ENCODE data around the gene SPNS1. TPM values are rescaled to one million over a fixed set of nuclear protein-coding genes. Genes with fewer than 3 reads are reported as not detected.
"Not testable (repeated sequence)": the region's sequence is repeated elsewhere in the genome, so short reads cannot be mapped to it uniquely, and the experiment has no call there.

SPNS1 gene
- total RNA-seq, 2 donors from 2014 or later, result 21.1 to 23.6 TPM

- peak overlapping the region; percentile 96 for H3K27ac Mint-ChIP-seq
- DNase-seq (no peak), ATAC-seq (replicated peaks in 1 of 2) (no peak)
- H3K4me1 Mint-ChIP-seq (ENCODE audit: low read depth), result peaks cover 58% of the 10 kb centered on the region
- peaks cover 32 to 65% of the 10 kb centered on the region in 2 donors for H3K36me3 Mint-ChIP-seq (ENCODE audit: insufficient read depth in 2 of 2)
- peaks cover 6 to 11% of the 10 kb centered on the region in 2 donors for H3K9me3 Mint-ChIP-seq
- peak overlapping the region; percentile 95 to 99 for H3K4me3 Mint-ChIP-seq
- H3K27me3 Mint-ChIP-seq (ENCODE audit: low read depth), result no peaks in the 10 kb centered on the region
These were observed 11.5 kb downstream of the SPNS1 start for GRCh38 chr16:28986046-28986445.

GRCh38 chr16:28986492-28986891 is 11.9 kb downstream of the SPNS1 start:
- Mint-ChIP-seq H3K27ac (peak overlapping the region; percentile 96), H3K9me3 (peaks cover 6 to 11% of the 10 kb centered on the region in 2 donors), H3K36me3 (ENCODE audit: insufficient read depth in 2 of 2) (peaks cover 32 to 65% of the 10 kb centered on the region in 2 donors), H3K4me1 (ENCODE audit: low read depth) (peaks cover 62% of the 10 kb centered on the region), H3K27me3 (ENCODE audit: low read depth) (no peaks in the 10 kb centered on the region), H3K4me3 (peak overlapping the region; percentile 95 to 99)
- DNase-seq (no peak), ATAC-seq (replicated peaks in 1 of 2) (no peak)

GRCh38 chr16:28987170-28987853 is 12.7 kb downstream of the SPNS1 start:
- DNase-seq, result no peak
- no peak for ATAC-seq (replicated peaks in 1 of 2)
- H3K9me3 Mint-ChIP-seq, result peaks cover 6% of the 10 kb centered on the region in 2 donors
- H3K4me3 Mint-ChIP-seq, result peak overlapping the region; percentile 95 to 99
- no peaks in the 10 kb centered on the region for H3K27me3 Mint-ChIP-seq (ENCODE audit: low read depth)
- H3K4me1 Mint-ChIP-seq (ENCODE audit: low read depth), result peaks cover 66% of the 10 kb centered on the region
- H3K36me3 Mint-ChIP-seq (ENCODE audit: insufficient read depth in 2 of 2), result peaks cover 28 to 58% of the 10 kb centered on the region in 2 donors
- H3K27ac Mint-ChIP-seq, result peak overlapping the region; percentile 96

GRCh38 chr16:28989363-28989762 is 14.8 kb downstream of the SPNS1 start:
- H3K36me3 Mint-ChIP-seq (ENCODE audit: insufficient read depth in 2 of 2), result peaks cover 19 to 44% of the 10 kb centered on the region in 2 donors

GRCh38 chr16:28990375-28991040 is 15.9 kb downstream of the SPNS1 start:
- H3K36me3 Mint-ChIP-seq (ENCODE audit: insufficient read depth in 2 of 2), result peaks cover 18 to 40% of the 10 kb centered on the region in 2 donors
- peaks cover 6% of the 10 kb centered on the region in 2 donors for H3K9me3 Mint-ChIP-seq
- H3K4me1 Mint-ChIP-seq (ENCODE audit: low read depth), result peaks cover 71% of the 10 kb centered on the region
- H3K27ac Mint-ChIP-seq, result peak overlapping the region; percentile 86
- peak overlapping the region; percentile 72 to 99 for H3K4me3 Mint-ChIP-seq
- H3K27me3 Mint-ChIP-seq (ENCODE audit: low read depth), result no peaks in the 10 kb centered on the region
- peak; percentile 78 to 87 for DNase-seq
- peak; percentile 88 to 89 for ATAC-seq (replicated peaks in 1 of 2)

More at GRCh38 chr16:28989363-28989762, 14.8 kb downstream of the SPNS1 start:
- H3K9me3 Mint-ChIP-seq, result peaks cover 6% of the 10 kb centered on the region in 2 donors
- H3K27me3 Mint-ChIP-seq (ENCODE audit: low read depth), result no peaks in the 10 kb centered on the region
- H3K4me1 Mint-ChIP-seq (ENCODE audit: low read depth), result peaks cover 72% of the 10 kb centered on the region
- DNase-seq (no peak), ATAC-seq (replicated peaks in 1 of 2) (no peak)
- peak overlapping the region; percentile 72 to 99 for H3K4me3 Mint-ChIP-seq
- peak overlapping the region; percentile 95 for H3K27ac Mint-ChIP-seq

GRCh38 chr16:28991687-28992086 is 17.1 kb downstream of the SPNS1 start:
- Mint-ChIP-seq H3K36me3 (ENCODE audit: insufficient read depth in 2 of 2) (peaks cover 15 to 32% of the 10 kb centered on the region in 2 donors), H3K4me1 (ENCODE audit: low read depth) (peaks cover 74% of the 10 kb centered on the region), H3K27ac (no peak overlapping the region), H3K27me3 (ENCODE audit: low read depth) (no peaks in the 10 kb centered on the region), H3K4me3 (peak overlapping the region in 1 of 2 donors; percentile 17), H3K9me3 (peaks cover 6% of the 10 kb centered on the region in 2 donors)
- ATAC-seq (replicated peaks in 1 of 2) (no peak), DNase-seq (no peak)

- no peak for DNase-seq
- peaks cover 1% of the 10 kb centered on the region in 2 donors for H3K9me3 Mint-ChIP-seq
- no peak for ATAC-seq (replicated peaks in 1 of 2)
- H3K36me3 Mint-ChIP-seq (ENCODE audit: insufficient read depth in 2 of 2), result peaks cover 10 to 26% of the 10 kb centered on the region in 2 donors
- no peak overlapping the region for H3K4me3 Mint-ChIP-seq
- peaks cover 71% of the 10 kb centered on the region for H3K4me1 Mint-ChIP-seq (ENCODE audit: low read depth)
- H3K27ac Mint-ChIP-seq, result no peak overlapping the region
- no peaks in the 10 kb centered on the region for H3K27me3 Mint-ChIP-seq (ENCODE audit: low read depth)
These were observed 17.9 kb downstream of the SPNS1 start for GRCh38 chr16:28992496-28992895.

GRCh38 chr16:28998837-28999236 is 24.3 kb downstream of the SPNS1 start:
- Mint-ChIP-seq H3K4me1 (ENCODE audit: low read depth) (peaks cover 31% of the 10 kb centered on the region), H3K4me3 (no peak overlapping the region), H3K36me3 (ENCODE audit: insufficient read depth in 2 of 2) (no peaks in the 10 kb centered on the region), H3K27ac (peak overlapping the region; percentile 19), H3K9me3 (no peaks in the 10 kb centered on the region), H3K27me3 (ENCODE audit: low read depth) (no peaks in the 10 kb centered on the region)
- no peak for ATAC-seq (replicated peaks in 1 of 2)
- DNase-seq, result no peak

GRCh38 chr16:28999577-28999976 is 25.0 kb downstream of the SPNS1 start:
- no peaks in the 10 kb centered on the region for H3K36me3 Mint-ChIP-seq (ENCODE audit: insufficient read depth in 2 of 2)

GRCh38 chr16:29000019-29000418 is 25.4 kb downstream of the SPNS1 start:
- no peak overlapping the region for H3K4me3 Mint-ChIP-seq
- H3K36me3 Mint-ChIP-seq (ENCODE audit: insufficient read depth in 2 of 2), result peaks cover 0 to 2% of the 10 kb centered on the region in 2 donors
- no peaks in the 10 kb centered on the region for H3K27me3 Mint-ChIP-seq (ENCODE audit: low read depth)
- ATAC-seq (replicated peaks in 1 of 2) (no peak), DNase-seq (no peak)
- no peak overlapping the region for H3K27ac Mint-ChIP-seq
- H3K9me3 Mint-ChIP-seq, result peaks cover 3% of the 10 kb centered on the region in 2 donors
- H3K4me1 Mint-ChIP-seq (ENCODE audit: low read depth), result peaks cover 35% of the 10 kb centered on the region

More at GRCh38 chr16:28999577-28999976, 25.0 kb downstream of the SPNS1 start:
- Mint-ChIP-seq H3K4me3 (no peak overlapping the region), H3K27me3 (ENCODE audit: low read depth) (no peaks in the 10 kb centered on the region), H3K27ac (peak overlapping the region; percentile 19), H3K9me3 (no peaks in the 10 kb centered on the region), H3K4me1 (ENCODE audit: low read depth) (peaks cover 31% of the 10 kb centered on the region)
- ATAC-seq (replicated peaks in 1 of 2), result no peak
- no peak for DNase-seq

- H3K4me3 Mint-ChIP-seq; H3K27me3 Mint-ChIP-seq (ENCODE audit: low read depth); H3K9me3 Mint-ChIP-seq; H3K36me3 Mint-ChIP-seq (ENCODE audit: insufficient read depth in 2 of 2); DNase-seq; ATAC-seq (replicated peaks in 1 of 2); H3K27ac Mint-ChIP-seq: not testable (repeated sequence)
- H3K4me1 Mint-ChIP-seq (ENCODE audit: low read depth), result peaks cover 49% of the 10 kb centered on the region
These were observed 30.0 kb downstream of the SPNS1 start for GRCh38 chr16:29004496-29005139.

GRCh38 chr16:29007730-29008593 is 33.4 kb downstream of the SPNS1 start:
- ATAC-seq (replicated peaks in 1 of 2), result peak; percentile 92 to 94
- peaks cover 77% of the 10 kb centered on the region for H3K4me1 Mint-ChIP-seq (ENCODE audit: low read depth)

More at GRCh38 chr16:29007730-29008593, 33.4 kb downstream of the SPNS1 start:
- H3K27ac Mint-ChIP-seq, result peak overlapping the region; percentile 81
- H3K36me3 Mint-ChIP-seq (ENCODE audit: insufficient read depth in 2 of 2), result peaks cover 0 to 2% of the 10 kb centered on the region in 2 donors
- H3K4me3 Mint-ChIP-seq, result peak overlapping the region; percentile 77 to 82
- no peaks in the 10 kb centered on the region for H3K27me3 Mint-ChIP-seq (ENCODE audit: low read depth)
- H3K9me3 Mint-ChIP-seq, result peaks cover 3 to 6% of the 10 kb centered on the region in 2 donors
- peak; percentile 81 to 90 for DNase-seq
